Stimulated activated naive CD8-positive, alpha-beta T cell treated with anti-CD3 and anti-CD28 coated beads, Interleukin-15, Interleukin-2, amounts not matched to agents 100 U/mL and 50 U/mL, for 24 hours (primary cell): Measurements from ENCODE around the gene EIF4E2.

Source experiments
- ATAC-seq: fragments of 150-1000 bp; cut with Tn5 transposase; one replicate; pipeline ENCODE4 v1.10.0; 2021
- DNase-seq: peaks from one replicate; pipeline ENCODE4 v3.0.0; 2021

EIF4E2 gene

DNA sequence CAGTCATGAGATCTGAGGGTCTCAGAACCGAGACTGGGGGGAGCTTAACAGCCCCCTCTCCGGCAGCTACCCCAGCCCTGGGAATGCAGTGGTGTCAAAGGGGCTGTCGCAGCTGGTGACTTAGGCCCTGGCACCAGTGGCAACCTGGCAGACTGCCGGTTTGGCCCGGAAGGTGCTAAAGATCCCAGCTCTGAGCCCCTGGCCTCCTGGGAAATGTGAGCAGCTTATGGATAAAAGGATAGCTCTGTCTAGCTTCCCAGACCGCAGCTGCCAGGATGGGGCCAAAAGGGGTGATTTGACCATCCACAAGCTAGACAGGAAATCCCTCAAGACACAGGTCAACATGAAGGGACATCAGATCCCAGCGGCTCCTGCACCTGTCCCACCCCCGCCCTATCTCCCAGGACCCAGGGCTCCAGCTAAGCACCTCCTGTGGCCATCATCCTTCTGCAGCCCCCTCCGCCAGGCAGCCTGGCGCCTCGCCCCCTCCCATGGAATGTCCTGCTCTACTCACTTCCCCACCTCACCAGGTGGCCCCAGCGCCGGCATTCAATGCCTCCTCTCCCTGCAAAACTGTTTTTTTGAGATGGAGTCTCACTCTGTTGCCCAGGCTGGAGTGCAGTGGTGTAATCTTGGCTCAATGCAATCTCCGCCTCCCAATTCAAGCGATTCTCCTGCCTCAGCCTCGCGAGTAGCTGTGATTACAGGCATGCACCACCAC lies 49.7 kb downstream of the EIF4E2 start:
- DNase-seq = no peak
- no peak for ATAC-seq

DNA sequence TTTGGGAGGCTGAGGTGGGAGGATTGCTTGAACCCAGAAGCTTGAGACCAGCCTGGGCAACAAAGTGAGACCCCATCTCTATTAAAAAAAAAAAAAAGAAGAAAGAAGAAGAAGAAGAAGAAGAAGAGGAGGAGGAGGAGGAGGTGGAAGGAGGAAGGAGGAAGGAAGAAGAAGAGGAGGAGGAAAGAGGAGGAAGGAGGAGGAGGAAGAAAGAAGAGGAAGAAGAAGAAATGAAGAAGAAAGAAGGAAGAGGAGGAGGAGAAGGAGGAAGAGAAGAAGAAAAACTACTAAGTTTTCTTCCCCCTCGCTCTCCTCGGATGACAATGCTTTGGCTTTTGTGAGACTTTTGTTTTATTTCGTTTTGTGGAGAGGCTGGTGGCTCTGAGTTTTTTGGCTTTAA lies 52.8 kb downstream of the EIF4E2 start:
- DNase-seq = no peak
- no peak for ATAC-seq

DNA sequence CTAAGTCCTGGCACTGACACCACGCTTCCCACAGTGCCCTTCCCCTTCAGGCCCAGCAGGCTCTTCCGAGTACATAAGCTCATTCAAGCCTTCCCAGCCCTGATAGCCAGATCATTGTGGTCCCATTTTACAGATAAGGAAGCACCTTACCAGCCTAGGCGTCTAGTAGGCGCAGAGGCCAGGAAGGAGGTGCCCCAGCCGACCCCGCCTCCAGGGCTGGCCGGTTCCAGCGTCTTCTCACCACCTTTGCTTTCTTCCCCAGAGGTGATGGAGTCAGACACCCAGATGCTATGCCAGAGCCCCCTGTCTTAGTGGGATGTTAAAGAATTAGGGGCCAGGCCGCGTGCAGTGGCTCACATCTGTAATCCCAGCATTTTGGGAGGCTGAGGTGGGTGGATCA lies 54.0 kb downstream of the EIF4E2 start:
- no peak for ATAC-seq
- no peak for DNase-seq

DNA sequence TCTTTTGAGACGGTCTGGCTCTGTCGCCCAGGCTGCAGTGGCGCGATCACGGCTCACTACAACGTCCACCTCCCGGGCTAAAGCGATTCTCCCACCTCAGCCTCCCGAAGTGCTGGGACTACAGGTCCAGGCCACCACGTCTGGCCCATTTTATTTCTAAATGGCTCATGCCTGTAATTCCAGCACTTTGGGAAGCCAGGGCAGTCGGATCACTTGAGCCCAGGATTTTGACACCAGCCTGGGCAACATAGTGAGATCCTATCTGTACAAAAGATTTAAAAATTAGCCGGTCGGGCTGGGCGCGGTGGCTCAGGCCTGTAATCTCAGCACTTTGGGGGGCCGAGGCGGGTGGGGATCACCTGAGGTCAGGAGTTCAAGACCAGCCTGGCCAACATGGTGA lies 56.5 kb downstream of the EIF4E2 start:
- ATAC-seq (no peak), DNase-seq (no peak)

DNA sequence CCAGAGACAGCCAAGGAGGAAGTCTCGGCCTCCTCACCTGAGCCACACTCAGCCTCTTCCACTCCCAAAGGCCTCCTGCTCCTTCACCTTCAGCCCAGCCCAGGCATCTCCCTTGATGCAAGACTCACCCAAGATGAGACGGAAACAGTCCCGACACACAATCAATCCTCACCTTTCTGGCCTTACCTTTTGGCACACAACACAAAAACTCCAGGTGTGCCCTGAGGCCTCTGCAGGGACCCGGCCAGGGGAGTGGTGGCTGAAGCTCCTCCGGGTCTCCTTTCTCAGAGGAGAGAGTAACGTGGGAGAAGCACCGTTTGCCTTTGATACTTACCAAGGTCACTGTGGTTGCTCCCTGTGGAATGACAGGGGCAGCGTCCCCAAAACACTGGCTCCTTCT lies 59.1 kb downstream of the EIF4E2 start:
- no peak for ATAC-seq
- DNase-seq = no peak

DNA sequence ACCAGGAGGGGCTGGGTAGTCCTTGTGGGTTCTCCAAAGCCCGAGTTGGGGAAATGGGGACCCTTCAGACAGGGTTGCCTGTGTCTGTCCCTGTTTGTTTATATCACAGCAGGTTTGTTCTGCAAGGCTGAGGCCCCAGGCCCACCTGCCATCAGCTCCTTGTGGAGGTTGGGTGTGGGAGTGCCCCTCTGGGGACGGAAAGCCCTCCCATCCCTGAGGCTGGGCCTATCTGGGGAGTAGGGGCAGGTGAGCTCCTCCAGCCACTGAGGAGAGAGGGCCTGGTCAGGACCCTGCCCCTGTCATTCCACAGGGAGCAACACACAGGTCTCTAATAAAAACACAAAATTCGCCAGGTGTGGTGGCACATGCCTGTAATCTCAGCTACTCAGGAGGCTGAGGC lies 59.6 kb downstream of the EIF4E2 start:
- no peak for ATAC-seq
- DNase-seq = no peak

DNA sequence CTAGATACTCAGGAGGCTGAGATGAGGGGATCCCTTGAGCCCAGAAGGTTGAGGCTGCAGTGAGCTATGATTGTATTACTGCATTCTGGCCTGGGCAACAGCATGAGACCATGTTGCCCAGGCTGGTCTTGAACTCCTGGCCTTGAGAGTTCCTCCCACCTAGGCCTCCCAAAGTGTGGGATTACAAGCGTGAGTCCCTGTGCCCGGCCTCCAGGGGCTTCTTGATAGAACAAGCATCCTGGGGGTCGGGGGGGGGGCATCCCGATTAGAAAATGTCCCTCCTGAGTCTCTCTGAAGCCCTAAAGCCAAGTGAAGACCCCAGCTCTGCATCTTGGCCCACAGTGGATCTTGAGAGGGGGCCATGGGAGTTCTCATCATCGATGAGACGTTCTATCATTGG lies 60.6 kb downstream of the EIF4E2 start:
- ATAC-seq (no peak), DNase-seq (no peak)

DNA sequence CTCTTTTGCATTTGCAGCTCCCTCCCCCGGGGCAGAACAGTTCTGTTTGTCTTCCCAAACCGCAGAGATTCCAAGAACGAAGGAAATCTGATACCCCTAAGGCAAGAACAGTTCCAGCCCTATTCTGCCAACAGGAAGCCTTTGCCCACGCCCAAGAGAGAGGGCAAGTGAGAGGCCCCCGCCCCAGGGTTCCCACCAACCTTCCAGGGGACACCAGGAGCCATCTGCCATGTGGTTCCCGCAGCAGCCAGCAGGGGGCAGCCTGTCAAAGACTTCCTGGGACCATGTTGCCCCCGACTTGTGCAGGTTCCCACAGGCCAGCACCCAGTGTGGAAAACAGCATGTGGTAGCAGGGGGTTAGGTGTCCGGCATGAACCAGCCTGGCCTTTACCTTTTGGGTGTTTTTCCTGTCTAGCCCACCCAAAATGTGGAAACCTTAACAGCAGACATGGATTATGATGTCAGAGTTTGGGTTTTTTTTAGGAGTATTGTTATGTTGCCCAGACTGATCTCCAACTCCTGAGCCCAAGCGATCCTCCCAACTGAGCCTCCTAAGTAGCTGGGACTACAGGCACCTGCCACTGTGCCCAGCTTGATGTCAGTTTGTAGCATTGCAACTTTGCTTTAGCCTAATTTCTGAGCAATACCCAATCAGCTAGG lies 61.2 kb downstream of the EIF4E2 start:
- peak; percentile 85 for DNase-seq
- no peak for ATAC-seq

DNA sequence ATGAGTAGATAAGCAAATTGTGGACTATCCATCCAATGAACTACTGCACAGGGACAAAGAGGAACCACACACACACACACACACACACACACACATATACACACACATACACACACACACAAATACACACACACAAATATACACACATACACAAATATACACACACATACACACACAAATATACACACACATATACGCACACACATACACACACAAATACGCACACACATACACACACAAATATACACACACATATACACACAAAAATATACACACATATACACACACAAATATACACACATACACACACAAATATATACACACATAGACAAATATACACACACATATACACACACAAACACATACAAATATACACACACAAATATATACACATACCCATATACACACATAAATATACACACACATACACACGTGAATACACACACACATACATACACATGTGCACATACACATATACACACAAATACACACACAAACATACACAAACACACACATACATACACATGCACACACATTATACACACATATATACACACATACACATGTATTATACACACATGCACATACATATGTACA lies 63.1 kb downstream of the EIF4E2 start:
- DNase-seq (no peak), ATAC-seq (no peak)

DNA sequence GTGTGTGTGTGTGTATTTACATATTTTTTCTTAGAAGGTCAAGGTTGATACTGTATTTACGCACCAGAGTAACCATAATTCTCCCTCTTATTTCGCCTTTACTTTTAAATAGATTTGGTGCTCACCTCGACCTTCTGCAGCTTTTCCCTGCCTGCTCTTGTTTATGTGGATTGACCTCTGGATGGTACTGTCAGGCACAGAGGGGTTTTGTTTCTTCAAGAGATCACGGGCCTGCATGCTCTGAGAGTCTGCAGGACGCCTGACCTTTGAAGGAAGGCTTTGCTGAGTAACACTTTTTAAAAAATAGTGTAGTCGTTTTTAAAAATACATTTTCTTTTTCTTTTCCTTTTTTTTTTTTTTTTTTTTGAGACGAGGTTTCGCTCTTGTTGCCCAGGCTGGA lies 64.8 kb downstream of the EIF4E2 start:
- no peak for DNase-seq
- ATAC-seq = no peak
